Measurements from ENCODE around the gene NAALADL2.

- TF ChIP-seq, protein P1, sequence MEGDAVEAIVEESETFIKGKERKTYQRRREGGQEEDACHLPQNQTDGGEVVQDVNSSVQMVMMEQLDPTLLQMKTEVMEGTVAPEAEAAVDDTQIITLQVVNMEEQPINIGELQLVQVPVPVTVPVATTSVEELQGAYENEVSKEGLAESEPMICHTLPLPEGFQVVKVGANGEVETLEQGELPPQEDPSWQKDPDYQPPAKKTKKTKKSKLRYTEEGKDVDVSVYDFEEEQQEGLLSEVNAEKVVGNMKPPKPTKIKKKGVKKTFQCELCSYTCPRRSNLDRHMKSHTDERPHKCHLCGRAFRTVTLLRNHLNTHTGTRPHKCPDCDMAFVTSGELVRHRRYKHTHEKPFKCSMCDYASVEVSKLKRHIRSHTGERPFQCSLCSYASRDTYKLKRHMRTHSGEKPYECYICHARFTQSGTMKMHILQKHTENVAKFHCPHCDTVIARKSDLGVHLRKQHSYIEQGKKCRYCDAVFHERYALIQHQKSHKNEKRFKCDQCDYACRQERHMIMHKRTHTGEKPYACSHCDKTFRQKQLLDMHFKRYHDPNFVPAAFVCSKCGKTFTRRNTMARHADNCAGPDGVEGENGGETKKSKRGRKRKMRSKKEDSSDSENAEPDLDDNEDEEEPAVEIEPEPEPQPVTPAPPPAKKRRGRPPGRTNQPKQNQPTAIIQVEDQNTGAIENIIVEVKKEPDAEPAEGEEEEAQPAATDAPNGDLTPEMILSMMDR (IDR thresholded peaks at IDR 0.05; ENCODE audit: poor library complexity) = no peak
- TF ChIP-seq EZH2phosphoT487 (IDR thresholded peaks at IDR 0.05; ENCODE audit: low read depth, severe bottlenecking, unreplicated experiment) (no peak), EZH2 (IDR thresholded peaks at IDR 0.05; ENCODE audit: borderline replicate concordance) (no peak)
Observed at GRCh38 chr3:175486255-175486654, 627.1 kb downstream of the NAALADL2 start.

All from hepatocyte (in vitro differentiated cells).